AML-193 (cell line): ENCODE data around the gene NES.

Experiments used
- DNase-seq, 2 experiments: peaks; one replicate each; lab custom pipeline; 2025; lab: John Stamatoyannopoulos, UW

NES gene

DNA sequence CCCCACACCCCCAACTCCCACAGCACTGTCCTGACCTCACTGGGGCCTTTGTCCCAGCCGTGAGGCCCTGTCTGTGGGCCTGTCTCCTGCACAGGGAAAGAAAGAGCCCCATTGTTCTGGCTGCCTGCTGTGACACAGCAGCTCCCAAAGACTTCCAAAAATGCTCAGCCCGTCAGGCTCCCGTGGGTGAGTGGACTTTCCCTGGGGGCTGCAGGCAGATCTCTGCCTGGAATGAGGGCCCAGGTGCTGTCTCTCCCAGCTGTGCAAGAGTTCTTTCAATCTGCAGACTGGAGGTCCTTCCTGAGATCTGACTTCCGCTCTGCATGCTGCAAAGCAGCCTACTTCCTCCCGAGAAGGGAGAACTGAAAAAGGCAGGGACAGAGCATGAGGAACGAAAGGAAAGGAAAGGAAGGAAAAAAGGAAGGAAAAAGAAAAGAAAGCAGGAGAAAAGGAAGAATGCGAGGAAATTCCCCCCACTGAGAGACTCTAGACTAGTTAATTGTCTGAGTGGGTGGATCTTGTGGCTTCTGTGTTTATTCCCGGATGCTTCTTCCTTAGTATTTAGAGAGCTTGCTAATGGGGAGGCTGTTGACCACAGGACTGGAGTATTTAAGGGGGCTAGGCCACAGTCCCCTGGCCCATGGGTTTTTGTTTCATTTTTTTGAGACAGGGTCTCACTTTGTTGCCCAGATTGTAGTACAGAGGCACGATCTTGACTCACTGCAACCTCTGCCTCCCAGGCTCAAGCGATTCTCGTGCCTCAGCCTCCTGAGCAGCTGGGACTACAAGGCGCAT is 15.0 kb downstream of the NES start:
- no peak for DNase-seq

- DNase-seq = no peak
Observed at GRCh38 chr1:156660752-156661112, 16.5 kb downstream of the NES start.

- peak; percentile 89 to 93 for DNase-seq
Observed at GRCh38 chr1:156659988-156660751, 17.0 kb downstream of the NES start.

DNA sequence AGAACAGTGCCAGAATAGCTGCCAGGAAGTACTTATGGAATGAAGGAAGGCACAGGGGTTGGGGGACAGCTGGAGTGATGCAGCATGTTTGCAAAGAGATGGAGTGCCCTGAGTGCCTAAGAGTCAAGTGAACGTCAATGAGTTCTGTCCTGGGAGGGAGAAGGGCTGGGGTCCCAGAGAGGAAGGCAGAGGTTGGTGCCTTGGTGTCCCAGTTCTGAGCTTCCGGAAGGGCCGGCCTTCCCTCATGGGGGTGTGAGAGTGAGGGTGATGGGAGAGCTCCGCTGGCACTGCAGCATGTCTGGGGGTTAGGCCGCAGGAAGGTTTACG is 17.6 kb downstream of the NES start:
- no peak for DNase-seq

GRCh38 chr1:156658945-156659574 is 18.1 kb downstream of the NES start:
- no peak for DNase-seq

GRCh38 chr1:156658496-156658895 is 18.7 kb downstream of the NES start:
- no peak for DNase-seq

- no peak for DNase-seq
Observed at GRCh38 chr1:156657741-156658319, 19.4 kb downstream of the NES start.

GRCh38 chr1:156656806-156657740 is 20.1 kb downstream of the NES start:
- DNase-seq = peak; percentile 11 to 32

GRCh38 chr1:156655904-156656516 is 21.2 kb downstream of the NES start:
- DNase-seq = no peak

GRCh38 chr1:156655151-156655903 is 21.9 kb downstream of the NES start:
- peak in 1 of 2 experiments; percentile 2 for DNase-seq

DNA sequence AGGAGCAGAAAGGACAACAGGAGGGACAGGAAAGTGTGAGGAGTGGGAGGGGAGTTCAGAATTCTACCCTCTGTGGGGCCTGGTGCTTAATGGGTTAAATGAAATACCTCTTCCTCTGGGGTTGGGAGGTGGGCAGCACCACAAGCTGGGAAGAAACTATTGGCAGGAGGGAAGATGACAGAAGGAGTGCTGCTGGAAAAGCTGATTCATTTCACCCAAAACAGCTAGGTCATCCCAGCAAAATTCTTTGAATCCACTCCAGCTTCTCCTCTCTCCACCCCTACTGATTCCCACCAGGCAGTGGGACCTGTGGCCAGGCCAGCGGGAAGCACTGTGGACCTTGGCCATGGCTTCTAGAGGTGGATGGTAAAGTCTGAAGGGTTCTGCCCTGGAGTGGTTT is 22.5 kb downstream of the NES start:
- no peak for DNase-seq

GRCh38 chr1:156652992-156653355 is 24.2 kb downstream of the NES start:
- no peak for DNase-seq

GRCh38 chr1:156652131-156652991 is 24.8 kb downstream of the NES start:
- peak; percentile 12 to 19 for DNase-seq

- no peak for DNase-seq
Observed at GRCh38 chr1:156648951-156649350, 28.3 kb downstream of the NES start.

DNA sequence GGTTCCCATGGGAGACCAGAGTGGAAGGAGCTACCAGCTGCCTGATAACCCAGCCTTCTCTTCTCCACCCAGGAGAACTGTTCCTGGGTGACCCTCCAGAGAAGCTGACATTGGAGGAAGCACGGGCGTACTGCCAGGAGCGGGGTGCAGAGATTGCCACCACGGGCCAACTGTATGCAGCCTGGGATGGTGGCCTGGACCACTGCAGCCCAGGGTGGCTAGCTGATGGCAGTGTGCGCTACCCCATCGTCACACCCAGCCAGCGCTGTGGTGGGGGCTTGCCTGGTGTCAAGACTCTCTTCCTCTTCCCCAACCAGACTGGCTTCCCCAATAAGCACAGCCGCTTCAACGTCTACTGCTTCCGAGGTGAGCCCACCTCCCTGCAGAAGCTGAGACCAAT is 28.7 kb downstream of the NES start:
- DNase-seq = no peak

DNA sequence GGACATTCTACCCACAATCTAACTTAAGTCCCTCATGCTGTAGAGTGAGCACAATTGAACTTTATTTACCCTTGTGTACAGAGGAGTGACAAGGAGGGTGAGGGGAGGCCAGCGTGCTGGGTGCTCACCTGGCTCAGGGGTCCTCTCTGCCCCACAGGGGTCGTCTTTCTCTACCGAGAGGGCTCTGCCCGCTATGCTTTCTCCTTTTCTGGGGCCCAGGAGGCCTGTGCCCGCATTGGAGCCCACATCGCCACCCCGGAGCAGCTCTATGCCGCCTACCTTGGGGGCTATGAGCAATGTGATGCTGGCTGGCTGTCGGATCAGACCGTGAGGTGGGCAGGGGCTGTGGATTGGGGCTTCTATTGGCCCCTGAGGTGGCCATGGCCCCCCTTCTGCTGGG is 29.9 kb downstream of the NES start:
- no peak for DNase-seq

- DNase-seq = no peak
Observed at GRCh38 chr1:156646738-156647211, 30.4 kb downstream of the NES start.

GRCh38 chr1:156645666-156646065 is 31.5 kb downstream of the NES start:
- DNase-seq = no peak

DNA sequence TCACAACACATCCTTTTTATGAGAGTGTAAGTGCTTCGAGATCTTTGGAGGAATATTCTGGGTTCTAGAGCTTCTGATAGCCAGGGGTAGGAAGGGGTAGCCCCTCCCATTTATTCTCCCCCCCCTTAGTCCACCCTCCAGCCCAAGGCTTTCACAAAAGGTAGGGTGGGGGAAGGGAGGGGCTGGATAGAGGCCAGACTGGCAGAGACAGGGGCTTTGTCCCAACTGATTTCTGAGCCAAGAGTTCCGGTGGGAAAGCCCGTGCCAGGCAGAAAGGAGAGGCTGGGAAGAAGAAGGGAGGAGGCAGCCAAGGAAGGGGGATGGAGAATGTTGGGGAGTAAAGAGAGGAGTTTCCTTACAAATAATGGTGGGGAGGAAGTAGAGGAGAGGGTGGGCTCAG is 32.2 kb downstream of the NES start:
- DNase-seq = no peak
